IPS DF 19.7 (cell line): ENCODE measurements around the gene PRKCE.

Source experiments
- DNase-seq: peaks from one replicate; pipeline ENCODE4 v3.0.0-alpha.2; 2013; ENCODE audit warnings: low read depth, low spot score

The PRKCE gene

GRCh38 chr2:45778720-45779171 lies 127.3 kb downstream of the PRKCE start:
- peak; percentile 38 for DNase-seq

GRCh38 chr2:45780541-45781463 lies 129.3 kb downstream of the PRKCE start:
- DNase-seq: no peak

GRCh38 chr2:45781464-45781811 lies 130.0 kb downstream of the PRKCE start:
- no peak for DNase-seq

GRCh38 chr2:45782436-45782835 lies 131.0 kb downstream of the PRKCE start:
- no peak for DNase-seq

GRCh38 chr2:45782986-45783385 lies 131.5 kb downstream of the PRKCE start:
- DNase-seq: no peak

GRCh38 chr2:45786030-45786835 lies 134.8 kb downstream of the PRKCE start:
- no peak for DNase-seq

- DNase-seq: no peak
Observed at GRCh38 chr2:45786836-45787357, 135.4 kb downstream of the PRKCE start.

- no peak for DNase-seq
Observed at GRCh38 chr2:45788401-45788800, 136.9 kb downstream of the PRKCE start.

- no peak for DNase-seq
Observed at GRCh38 chr2:45789317-45789716, 137.8 kb downstream of the PRKCE start.

GRCh38 chr2:45789961-45790723 lies 138.7 kb downstream of the PRKCE start:
- no peak for DNase-seq

- DNase-seq: no peak
Observed at GRCh38 chr2:45793305-45793962, 142.0 kb downstream of the PRKCE start.

- no peak for DNase-seq
Observed at GRCh38 chr2:45794134-45794617, 142.7 kb downstream of the PRKCE start.

GRCh38 chr2:45796500-45796899 lies 145.0 kb downstream of the PRKCE start:
- no peak for DNase-seq

GRCh38 chr2:45797451-45798230 lies 146.2 kb downstream of the PRKCE start:
- no peak for DNase-seq

GRCh38 chr2:45799679-45800381 lies 148.4 kb downstream of the PRKCE start:
- DNase-seq: no peak

GRCh38 chr2:45802499-45803138 lies 151.1 kb downstream of the PRKCE start:
- no peak for DNase-seq

- DNase-seq: no peak
Observed at GRCh38 chr2:45804987-45805755, 153.7 kb downstream of the PRKCE start.
